ENCODE results near the gene ALKBH2. TPM values are rescaled to one million over a fixed set of nuclear protein-coding genes. Genes with fewer than 3 reads are reported as not detected.

Gene ALKBH2
- polyA plus RNA-seq, 1 donor: 24.3 TPM

DNA sequence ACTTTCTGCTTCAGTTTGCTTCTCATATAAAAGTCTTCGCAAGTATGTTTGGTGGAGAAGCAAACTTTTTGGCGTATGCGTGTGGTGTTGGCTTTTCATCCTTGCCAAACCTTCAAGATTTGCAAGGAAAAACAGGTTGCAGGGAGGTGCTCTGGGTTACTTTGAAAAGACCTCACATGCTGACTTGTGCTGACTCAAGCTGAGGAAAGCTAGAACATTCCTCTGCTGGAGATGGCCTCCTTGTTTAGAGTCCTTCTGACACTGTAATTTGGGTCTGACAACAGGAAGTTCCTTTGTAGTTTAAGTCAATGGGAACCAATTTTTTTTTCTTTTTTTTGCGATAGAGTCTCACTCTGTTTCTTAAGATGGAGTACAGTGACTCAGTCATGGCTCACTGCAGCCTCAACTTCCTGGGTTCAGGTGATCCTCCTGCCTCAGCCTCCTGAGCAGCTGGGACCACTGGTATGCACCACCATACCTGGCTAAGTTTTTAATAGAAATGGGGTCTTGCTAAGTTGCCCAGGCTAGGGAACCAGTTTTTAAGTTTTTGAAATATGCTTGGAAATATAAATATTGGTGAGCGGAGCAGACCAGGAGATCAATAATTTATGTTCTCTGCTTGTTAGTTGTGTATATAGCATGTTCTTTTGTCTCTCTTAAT lies 20.5 kb upstream of the ALKBH2 start:
- no peak for DNase-seq

- DNase-seq: no peak
Measured at GRCh38 chr12:109112720-109113465, 19.6 kb upstream of the ALKBH2 start.

DNA sequence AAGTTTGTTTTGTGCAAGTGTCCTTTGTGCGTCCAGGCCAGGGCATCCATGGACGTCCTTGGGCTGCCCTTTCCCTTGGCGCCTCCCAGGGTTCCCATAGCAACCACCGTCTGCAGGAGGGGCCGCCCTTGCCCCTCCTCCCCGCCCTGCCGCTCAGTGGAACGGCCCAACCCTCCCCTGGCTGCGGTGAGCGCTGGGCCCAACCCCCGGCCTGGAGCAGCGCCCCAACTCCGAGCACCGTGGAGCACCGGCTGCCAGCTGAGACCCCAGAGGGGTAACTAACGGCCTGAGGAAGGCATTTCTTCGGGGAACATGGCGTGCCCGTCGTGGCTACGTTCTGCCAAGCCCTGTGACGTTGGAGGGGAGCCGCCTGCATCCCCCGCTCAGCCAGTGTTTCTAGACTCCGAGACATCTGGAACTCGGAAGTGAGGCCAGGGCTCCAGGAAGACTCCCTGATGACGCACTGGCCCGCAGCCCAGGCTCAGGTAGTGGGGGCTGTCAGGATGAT lies 17.8 kb upstream of the ALKBH2 start:
- DNase-seq: peak; percentile 91

- DNase-seq: no peak
Measured at GRCh38 chr12:109109746-109110350, 16.6 kb upstream of the ALKBH2 start.

DNA sequence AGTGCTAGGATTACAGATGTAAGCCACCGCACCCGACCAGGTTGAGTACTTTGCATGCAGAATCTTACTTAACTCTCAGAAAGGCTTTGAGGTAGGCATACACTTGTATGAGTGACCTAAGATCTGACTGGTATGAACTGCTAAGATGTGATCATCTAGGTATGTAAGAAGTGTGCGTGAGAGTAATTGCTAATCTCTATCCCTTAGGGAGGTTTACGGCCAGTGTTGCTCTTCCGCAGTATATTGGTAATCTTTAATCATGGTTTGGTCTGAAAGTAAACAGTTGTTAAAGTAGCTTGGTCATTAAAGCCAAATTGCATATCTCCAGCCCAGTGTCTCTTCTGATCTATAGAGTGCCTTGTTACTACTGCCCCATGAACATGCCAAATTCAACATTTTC lies 11.9 kb upstream of the ALKBH2 start:
- DNase-seq: no peak

DNA sequence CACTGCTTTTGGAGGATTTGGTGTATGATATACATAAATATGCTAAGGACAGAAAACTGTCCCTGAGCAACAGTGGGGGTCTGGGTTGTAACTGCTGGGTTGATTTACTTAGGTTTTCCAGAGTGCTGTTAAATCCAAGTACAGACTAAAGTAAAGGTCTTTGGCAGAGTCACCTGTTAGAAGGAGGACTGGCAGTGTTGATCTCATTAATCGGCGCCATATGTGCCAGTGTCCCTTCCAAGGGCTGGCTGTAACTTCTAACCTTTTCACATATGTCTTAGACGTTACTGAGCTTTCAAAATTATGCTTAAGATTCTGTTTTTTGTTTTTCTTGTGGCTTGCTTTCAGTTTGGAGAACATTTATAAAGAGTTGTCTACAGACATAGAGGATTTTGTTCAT lies 9.2 kb upstream of the ALKBH2 start:
- DNase-seq: no peak

DNA sequence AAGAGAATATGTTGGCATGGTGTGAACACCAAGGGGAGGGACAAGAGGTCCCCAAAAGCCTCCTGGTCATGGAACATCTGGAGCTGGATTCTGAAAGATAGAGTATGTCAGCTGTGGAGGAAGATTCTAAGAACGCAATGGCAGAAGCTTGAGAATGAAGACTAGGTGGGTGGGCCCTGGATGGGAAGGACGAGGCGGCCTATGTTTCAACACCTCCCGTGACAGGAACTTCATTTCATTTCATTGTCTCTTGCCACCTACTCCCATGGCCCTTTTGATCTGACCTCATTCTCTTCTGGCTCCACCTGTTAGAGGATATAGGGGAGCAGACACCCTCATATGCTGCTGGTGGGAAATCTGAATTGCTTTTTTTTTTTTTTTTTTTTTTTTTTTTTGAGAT lies 7.5 kb upstream of the ALKBH2 start:
- DNase-seq: no peak

- DNase-seq: no peak
Measured at GRCh38 chr12:109099431-109100020, 6.3 kb upstream of the ALKBH2 start.

- no peak for DNase-seq
Measured at GRCh38 chr12:109098651-109099050, 5.4 kb upstream of the ALKBH2 start.

DNA sequence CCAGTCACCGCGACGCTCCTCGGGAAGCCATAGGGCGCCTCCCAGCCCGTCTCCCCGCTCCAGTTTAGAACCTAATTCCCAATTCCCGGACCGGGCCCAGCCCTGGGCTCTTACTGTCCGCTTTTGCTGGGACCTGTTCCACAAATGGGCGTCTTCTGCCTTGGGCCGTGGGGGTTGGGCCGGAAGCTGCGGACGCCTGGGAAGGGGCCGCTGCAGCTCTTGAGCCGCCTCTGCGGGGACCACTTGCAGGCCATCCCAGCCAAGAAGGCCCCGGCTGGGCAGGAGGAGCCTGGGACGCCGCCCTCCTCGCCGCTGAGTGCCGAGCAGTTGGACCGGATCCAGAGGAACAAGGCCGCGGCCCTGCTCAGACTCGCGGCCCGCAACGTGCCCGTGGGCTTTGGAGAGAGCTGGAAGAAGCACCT lies 4.9 kb upstream of the ALKBH2 start:
- no peak for DNase-seq

DNA sequence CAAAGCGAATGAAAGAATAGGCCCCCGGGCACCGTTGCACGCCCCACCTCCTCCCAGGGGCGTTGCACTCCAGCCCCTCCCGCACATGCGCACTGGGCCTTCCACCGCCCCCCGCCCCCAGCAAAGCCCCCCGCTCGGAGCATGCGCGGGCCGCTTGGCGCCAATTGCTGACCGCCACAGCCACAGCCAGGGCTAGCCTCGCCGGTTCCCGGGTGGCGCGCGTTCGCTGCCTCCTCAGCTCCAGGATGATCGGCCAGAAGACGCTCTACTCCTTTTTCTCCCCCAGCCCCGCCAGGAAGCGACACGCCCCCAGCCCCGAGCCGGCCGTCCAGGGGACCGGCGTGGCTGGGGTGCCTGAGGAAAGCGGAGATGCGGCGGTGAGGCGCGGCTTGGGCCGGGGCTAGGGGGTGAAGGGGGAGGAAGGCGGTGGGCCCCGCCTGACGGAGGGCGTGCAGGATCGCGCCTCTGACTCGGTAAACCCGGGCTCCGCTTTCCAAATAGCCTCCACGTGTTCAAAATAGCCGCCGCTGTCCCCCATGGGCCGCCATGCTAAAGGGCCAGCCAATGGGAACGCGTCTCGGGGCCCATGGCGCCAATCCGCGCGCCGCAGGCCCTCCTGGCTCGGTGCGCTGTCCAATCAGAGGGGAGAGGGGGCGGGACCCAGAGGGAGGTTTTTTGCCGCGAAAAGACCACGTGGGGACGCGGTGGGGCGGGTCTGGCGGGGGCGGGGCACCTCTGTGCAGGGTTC lies 4.3 kb upstream of the ALKBH2 start, which contains the start of gene UNG:
Gene UNG (plus strand): TSS at position 163 of the 748 bp plus-strand sequence. CDS start 83 bp downstream, at position 246.
- peak; percentile 97 for DNase-seq

GRCh38 chr12:109097140-109097434 lies 3.8 kb upstream of the ALKBH2 start:
- DNase-seq: no peak

- no peak for DNase-seq
Measured at GRCh38 chr12:109092497-109093021, 713 bp downstream of the ALKBH2 start.

DNA sequence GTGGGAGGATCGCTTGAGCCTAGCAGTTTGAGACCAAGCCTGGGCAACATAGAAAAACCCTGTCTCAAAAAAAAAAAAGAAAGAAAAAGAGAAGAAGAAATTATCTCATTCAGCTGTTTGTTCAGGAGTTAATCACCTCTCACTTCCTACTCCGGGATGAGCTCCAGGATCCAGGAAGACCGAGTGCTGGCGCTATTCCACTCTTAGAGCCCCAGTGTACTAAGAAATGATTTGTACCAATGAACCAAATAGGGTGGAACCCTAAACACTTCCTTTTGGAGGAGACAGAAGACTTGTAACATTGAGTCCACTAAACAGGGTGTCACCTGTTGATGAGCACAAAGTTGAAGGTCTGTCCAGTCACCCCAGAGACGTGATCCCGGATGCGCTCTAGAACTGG lies 3.6 kb downstream of the ALKBH2 start:
- no peak for DNase-seq

GRCh38 chr12:109088818-109089217 lies 4.5 kb downstream of the ALKBH2 start:
- no peak for DNase-seq

DNA sequence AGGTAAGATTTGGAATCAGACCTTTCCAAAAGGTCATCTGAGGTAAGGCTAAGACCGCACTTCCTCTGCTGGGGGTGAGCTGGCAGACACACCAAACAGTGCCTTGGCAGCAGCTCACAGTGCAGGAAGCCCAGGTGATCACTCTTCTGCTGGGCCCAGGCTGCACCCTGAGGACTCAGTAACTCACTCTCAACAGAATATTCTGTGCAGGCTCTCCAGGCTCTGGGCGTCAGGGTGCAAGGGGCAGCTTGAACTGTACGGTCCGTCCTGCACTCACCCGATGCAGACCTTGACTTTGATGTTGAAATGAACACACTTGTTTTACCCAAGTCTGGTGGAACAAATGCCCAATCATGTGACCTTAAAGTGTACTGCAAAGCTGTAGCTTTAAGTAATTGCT lies 6.0 kb downstream of the ALKBH2 start:
- no peak for DNase-seq

DNA sequence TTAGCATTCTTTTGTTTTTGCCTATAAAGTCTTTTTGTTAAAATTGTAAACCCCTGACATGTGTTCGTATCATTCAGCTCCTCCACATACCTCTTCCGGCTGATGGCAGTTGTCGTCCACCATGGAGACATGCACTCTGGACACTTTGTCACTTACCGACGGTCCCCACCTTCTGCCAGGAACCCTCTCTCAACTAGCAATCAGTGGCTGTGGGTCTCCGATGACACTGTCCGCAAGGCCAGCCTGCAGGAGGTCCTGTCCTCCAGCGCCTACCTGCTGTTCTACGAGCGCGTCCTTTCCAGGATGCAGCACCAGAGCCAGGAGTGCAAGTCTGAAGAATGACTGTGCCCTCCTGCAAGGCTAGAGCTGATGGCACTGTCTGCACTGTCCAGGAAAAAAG lies 7.7 kb downstream of the ALKBH2 start:
- no peak for DNase-seq

GRCh38 chr12:109084425-109084824 lies 8.8 kb downstream of the ALKBH2 start:
- DNase-seq: no peak

DNA sequence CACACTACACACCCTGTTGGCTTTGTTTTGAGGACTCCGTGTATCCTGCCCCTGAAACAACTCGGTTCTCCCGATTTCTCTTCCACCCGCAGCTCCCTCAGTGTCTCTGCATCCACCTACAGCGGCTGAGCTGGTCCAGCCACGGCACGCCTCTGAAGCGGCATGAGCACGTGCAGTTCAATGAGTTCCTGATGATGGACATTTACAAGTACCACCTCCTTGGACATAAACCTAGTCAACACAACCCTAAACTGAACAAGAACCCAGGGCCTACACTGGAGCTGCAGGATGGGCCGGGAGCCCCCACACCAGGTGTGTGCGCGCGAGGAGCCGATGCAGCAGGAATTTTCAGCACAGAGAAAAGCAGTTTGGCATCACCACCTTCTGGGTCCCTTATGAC lies 10.5 kb downstream of the ALKBH2 start:
- no peak for DNase-seq

DNA sequence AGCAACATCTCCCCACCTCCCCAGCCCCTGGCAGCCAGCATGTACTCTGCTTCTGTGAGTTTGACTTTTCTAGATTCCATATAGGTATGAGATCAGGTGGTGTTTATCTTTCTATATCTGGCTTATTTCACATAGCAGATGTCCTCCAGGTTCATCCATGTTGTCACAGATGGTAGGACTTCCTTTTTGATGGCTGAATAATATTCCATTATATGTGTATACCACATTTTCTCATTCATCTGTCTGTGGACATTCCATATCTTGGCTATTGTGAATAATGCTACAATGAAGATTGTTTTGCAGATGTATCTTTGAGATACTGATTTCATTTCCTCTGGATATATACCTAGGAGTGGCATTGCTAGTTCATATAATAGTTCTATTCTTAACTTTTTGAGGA lies 18.4 kb downstream of the ALKBH2 start:
- DNase-seq: no peak

GRCh38 chr12:109069307-109070271 lies 23.7 kb downstream of the ALKBH2 start:
- DNase-seq: no peak

Data from hindlimb muscle (tissue), 1 donor.